CD4-positive, alpha-beta T cell treated with Interleukin-15 for 4 hours (primary cell): ENCODE results near the gene TRIM71.
"Not testable (repeated sequence)": the region's sequence is repeated elsewhere in the genome, so short reads cannot be mapped to it uniquely, and the experiment has no call there.

ENCODE experiments used
- DNase-seq: peaks from one replicate; pipeline ENCODE4 v3.0.0-alpha.2; 2020; ENCODE audit warnings: low spot score

Gene TRIM71

DNA sequence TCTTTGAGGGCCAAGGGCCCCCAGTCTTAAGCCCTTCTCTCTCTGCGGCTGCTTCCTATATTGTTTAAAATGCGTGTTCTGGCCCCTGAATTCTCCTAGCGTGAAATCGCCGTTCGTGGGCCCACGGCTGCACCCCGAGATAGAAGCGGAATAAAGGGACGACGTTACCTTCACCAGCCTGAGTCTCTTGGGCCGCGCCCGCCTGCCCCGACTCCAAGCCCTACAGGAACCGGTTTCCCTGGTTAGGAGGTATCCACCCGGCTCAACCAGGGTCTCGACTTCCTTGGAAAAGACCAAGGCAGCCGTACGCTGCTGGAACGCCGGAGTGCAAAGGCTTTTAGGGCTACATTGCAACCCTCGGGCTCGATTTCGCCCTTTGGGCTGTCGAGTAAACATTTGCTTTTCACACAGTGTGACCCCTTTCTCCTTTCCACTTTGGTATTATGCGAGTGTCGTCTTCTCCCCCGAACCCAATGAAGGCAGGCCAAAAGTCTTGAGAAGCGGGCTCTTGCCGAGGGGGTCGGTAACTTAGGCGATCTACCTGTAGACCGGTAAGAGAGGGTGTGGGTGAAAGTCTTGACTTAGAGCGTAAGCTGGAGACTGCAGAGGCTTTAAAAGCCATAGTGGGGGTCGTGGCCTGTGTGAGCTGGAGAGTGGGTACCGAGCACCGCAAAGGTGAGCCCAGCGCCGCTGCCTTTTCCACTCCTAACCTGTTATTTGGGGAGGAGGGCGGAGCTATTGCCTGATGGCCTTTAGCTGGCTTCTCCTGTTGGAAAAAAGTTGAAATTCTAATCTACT, 2.0 kb downstream of the TRIM71 start:
- no peak for DNase-seq

DNA sequence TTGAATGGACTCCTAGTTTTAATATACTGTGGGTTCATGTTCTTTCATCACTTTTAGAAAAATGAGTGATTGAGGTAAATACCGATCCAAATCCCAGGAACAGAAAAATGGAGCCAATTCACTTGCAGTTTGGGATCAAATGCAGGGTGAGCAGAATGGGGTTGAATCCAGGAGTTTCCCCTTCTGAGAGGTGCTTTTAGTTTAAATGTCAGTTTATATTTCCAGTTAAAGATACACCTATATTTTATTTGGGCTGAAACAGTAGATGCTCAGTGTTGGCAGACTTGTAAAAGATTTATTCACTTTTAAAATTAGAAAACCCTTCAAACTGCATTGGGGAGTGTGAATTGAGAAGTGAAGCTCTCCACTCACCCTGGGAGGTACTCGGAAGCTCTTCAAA, 2.6 kb downstream of the TRIM71 start:
- no peak for DNase-seq

DNA sequence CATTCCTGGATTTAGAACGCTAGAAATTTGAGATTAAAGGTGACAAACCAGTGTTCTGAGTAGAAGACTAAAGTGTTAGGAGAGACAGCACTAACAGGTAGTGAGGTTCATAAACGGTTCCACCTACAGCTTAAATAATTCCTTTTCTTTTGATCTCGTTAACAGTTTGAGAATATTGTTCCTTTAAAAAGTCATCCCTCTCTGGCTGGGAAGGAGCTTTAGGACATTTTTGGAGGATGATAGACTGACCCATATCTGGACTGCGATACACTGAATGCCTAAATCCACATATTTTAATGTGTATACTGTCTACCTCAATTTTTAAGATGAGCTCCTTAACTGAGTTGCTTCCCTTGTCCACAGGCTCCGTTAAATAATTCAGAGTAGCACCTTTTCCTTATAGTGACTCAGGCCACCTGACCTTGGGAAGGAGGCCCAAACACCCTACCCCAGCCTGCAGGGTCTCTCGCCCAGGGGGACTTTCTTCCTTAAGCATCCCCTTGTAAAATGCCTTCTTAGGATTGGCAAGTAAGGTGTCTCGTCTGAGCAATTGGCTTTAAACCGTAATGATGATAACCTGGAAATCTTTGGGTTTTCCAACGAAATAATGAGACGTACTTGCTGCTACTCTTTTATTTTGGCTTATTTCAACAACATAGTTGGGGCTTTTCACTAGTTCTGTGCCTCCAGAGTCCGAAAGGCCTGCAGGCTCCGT, 3.3 kb downstream of the TRIM71 start:
- no peak for DNase-seq

DNA sequence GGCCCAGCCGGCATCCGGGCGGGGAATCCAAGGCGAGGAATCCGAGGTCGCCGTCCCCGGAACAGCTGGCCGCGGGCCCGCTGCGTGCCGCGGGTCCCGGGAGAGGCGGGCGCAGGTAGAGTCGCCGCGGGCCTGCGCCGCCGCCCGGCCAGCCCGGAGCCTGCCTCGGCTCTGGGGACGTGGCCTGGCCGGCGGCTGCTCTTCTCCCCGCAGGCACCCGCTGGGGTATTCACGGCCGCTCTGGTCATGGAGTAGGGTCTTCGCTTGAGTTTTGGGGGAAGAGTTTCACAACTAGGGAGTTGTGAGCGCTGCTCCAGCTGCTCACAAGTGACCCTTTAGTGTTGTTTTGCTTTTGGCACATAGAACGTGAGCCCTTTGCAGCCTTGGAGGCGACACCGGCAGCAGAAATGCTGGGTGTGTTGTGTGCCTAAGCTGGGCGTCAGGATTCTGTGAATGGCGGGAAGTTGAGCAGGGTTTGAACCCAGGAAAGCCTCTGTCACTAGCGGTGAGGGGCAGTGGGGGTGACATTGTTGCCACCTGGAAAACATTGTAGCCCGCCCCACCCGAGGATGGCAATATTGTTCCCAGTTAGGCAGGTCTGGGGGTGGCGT, 4.0 kb downstream of the TRIM71 start:
- DNase-seq = no peak

DNA sequence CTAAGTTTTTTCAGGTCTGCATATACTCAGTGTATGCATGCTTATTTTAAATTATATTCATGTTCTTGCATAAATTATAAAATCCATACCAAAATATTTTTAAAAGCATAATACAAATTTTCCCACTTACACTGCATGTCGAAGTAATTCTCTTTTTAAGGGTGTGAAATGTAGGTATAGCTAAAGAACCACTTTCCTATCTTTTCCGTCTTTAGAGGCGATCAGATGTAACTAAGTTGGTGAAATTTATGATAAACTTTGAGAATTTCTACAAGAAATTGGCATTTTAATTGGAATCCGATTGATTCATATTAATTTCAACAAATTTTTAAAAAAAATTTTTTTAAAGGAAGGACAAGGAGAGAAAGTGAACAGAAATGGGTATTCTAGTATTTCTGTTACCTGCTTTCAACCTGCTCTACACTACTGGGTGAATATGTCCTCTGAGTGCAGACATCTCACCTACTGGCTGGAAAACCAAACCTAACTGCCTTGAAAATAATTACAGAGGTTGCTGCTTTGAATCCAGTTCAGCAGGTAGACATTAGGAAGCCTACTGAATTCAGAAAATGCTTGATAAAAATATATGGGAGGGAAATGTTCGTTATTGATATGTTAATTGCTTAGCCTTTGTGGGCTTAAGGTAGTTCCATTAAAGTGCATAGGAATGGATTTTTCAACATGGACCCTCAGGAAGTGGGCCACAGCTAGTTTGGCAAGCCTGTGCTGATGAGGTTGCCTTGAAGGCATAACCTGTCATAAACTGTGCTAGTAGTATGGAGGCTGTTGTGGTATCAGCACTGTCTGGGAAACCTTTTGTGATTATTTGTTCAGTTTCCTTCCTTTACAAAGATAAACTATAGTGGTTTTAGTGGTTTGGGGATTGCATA, 5.1 kb downstream of the TRIM71 start:
- DNase-seq = no peak

DNA sequence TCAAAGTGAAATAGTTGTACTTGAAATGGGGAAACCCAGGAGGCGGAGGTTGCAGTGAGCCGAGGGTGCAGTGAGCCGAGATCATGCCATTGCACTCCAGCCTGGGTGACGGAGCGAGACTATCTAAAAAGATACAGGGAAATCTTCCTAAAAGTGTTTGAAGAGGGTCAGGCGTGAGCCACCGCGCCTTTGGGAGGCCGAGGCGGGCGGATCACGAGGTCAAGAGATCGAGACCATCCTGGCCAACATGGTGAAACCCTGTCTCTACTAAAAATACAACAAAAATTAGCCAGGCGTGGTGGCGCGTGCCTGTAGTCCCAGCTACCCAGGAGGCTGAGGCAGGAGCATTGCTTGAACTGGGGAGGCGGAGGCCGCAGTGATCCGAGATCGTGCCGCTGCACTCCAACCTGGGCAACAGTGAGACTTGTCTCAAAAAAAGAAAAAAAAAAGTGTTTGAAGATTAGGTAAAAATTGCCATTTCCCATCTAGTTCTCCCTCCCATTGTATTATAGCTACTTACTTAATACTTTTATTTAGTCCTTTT, 5.9 kb downstream of the TRIM71 start:
- DNase-seq = not testable (repeated sequence)

DNA sequence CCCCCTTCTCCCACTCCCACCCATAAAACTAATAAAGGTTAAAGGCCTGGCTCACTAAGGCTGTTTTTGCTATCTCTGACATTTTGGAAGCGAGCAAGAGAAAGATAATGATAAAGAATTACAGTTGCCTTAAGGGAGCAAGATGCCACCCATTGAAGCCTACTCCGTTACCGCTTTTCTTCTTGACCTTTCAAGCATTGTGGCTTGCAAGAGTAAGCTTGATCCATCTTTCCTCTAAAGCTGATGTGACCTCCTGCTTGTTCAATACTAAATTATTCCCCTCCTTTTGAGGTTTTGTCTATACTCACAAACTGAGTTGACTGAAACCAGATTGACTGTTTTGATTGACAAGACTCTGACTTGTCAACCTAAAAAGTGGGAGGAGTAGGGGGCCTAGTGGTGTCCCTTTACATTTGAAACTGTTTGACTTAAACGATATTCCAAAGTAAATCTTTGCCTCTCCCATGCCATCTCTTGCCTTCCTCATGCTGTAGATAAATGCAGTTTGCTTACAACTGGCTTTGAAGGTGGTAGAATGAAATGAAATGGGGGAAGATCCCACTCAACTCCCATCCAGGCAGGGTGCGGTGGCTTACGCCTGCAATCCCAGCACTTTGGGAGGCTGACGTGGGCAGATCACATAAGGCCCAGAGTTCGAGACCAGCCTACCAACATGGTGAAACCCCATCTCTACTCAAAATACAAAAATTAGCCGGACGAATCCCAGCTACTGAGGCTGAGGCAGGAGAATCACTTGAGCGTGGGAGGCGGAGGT, 8.0 kb downstream of the TRIM71 start:
- no peak for DNase-seq

DNA sequence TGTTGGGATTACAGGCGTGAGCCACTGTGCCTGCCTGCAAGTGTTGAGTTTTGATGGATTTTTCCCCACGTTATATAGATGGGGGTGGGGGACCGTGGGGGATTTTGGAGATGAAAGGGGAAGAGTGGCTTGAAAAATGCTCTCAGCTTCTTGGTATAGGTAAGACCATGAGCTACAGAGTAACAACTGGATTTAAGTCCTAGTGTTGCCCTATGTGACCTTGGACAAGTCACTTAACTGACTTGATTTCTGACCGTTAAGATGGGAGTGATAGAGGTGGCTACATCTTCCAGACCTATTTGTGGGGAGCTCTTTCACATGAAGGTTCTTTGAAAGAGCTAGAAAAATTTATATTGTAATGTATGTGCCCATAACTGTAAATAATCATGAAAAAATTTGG, 13.3 kb downstream of the TRIM71 start:
- DNase-seq = no peak

DNA sequence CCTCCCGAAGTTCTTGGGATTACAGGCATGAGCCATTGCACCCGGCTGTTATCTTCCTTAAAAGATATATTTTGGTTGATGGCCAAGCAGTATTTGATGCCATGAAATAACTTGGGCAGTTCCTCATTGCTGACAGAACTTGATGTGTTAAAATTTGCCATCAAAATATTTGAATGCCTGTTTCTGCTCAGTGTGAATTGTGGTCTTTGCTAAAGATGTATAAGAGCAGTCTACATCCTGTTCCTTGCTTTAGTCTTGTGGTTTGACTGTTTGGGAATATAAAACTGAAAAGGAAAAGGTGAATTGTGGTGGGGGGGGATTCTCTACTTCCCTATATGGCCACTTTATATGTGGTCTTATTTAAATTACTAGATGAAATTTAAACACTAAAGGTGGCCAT, 14.0 kb downstream of the TRIM71 start:
- no peak for DNase-seq

DNA sequence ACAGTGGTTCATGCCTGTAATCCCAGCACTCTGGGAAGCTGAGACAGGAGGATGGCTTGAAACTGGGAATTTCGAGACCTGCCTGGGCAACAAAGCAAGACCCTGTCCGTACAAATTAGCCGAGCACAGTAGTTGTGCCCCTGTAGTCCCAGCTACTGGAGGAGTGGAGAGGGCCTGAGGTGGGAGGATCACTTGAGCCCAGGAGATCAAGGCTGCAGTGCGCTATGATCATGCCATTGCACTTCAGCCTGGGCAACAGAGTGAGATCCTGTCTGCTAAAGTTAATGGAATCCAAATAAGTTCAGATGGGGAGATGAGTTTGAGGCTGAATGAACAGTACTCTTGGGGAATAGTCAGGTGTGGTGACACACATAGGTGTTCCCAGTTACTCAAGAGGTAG, 14.4 kb downstream of the TRIM71 start:
- no peak for DNase-seq

DNA sequence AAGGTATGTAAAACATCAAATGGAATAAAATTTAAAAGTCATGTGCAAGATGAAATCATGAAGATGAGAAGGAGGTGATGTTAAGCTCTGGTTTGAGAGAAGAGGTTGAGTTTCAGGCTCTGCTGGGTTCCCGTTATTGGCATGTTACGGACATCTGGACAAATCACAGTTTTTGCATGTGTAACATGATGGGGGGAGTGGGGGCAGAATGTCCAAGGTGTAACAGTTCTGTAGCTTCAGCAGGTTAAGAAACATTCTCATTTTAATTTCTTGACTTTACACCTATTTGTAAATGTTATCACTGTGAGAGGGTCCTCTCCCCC, 17.2 kb downstream of the TRIM71 start:
- DNase-seq = no peak

DNA sequence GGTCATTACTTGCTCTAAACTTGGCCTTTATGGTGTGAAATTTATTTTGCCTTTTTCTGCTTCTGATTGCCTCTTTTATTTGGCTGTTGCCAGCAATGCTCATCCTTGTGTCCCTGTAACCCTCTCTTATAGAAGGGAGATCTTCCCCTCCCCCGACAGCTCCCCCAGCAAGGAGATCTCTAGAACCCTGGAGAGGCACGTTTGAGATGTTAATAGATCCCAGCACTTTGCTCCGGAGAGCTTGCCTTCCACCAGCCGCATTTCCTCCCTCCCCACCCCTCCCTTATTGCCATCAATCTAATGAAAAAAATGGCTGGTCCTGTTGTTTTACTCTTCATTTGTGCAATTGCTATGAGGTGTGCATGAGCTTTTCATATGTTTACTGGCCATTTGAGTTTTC, 18.2 kb downstream of the TRIM71 start:
- DNase-seq = no peak

DNA sequence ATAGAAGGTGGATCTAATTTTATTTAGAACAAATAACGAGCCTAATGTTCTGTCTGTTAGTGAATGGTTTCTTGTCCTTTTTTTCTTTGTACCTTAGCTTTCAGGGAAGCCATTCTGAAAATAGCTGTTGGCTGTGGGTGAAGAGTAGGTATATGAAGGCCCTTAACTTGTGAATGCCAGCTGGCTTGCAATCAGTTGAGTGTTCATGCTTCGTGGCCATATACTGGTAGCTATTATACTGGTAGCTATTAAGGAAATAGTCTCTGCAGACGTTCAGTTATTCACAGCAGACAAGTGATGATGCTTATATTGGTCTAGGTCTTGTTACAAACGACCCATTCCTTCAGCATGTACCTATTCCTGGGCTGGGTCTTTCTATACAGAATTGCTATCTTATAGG, 18.8 kb downstream of the TRIM71 start:
- DNase-seq = no peak

DNA sequence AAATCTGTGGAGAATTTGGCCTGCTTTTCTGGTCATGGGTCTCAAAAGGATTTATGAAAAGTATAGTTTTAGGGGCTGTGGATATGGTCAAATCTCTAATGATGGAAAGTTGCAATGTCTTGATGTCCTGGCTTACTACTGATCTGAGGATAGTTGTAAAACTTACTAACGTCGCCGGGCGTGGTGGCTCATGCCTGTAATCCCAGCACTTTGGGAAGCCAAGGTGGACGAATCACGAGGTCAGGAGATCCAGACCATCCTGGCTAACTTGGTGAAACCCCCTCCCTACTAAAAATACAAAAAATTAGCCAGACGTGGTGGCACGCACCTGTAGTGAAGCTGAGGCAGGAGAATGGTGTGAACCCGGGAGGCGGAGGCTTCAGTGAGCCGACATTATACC, 19.6 kb downstream of the TRIM71 start:
- DNase-seq = no peak

DNA sequence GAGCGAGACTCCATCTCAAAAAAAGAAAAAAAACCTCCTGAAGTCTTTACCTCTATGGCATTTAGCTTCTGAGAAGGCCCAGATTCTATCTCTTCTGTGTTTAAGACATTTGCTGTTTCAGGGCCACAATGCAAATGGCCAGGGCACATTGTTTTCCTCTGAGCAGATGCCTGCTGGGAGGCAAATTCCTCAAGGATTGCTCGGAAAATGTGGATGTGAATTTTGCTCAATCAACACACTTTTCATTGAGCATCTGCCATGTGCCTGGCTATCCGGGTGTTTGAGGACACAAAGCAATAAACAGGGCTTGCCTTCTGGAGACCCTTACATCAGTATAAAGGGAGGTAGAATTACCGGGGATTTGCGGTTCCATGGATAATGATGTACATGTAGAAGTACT, 20.0 kb downstream of the TRIM71 start:
- no peak for DNase-seq

DNA sequence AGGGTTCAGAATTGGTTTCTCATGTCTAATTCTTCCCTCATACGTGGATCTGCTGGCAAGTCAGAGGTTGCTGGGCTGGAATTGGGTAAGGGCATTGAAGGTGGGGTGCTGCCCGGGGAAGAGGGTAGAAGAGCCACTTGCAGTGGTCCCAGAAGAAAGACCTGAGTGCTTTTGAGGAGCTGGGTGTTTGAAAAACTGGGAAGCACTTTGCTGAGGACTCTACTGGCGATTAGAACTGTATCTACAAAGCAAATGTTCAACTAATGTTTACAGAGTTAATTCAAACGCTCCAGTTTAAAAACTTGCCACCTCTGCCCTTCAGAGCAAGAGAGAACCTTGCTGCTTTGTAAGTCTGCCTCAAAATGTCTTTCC, 21.9 kb downstream of the TRIM71 start:
- DNase-seq = no peak

DNA sequence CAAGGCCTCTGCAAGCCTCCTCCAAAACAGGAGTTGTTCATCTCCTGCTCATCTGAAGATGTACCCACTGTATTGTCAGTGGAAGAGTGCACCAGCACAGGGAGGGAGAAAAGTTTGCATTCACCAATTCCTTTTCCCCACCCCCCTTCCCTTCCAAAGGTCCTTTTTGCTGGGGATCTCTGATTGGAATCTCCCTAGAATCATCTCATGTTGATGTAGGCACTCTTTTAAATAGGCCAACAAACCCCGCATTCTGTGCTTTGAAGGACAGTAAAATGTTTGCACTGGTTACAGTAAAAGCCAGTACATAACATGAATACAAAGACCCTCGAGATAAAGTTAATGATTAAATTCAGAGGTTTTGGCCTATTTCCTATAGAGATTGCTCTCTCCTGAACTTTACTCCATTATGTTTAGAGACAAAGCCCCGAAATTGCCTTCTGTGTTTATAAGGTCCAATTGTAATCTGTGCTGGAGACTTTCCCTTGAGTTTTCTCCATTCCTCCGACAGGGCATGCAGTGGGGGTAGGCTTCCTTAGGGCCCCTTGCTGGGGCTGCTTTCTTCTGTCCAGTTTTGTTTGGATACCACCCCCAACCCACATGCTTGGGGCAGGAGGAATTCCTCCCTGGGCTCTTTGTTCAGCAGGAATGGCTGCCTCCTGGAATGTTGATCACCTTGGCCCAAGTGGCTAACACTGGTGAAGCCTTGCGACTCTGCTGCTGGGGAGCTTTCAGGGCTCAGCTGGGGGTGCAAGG, 22.5 kb downstream of the TRIM71 start:
- DNase-seq = no peak

DNA sequence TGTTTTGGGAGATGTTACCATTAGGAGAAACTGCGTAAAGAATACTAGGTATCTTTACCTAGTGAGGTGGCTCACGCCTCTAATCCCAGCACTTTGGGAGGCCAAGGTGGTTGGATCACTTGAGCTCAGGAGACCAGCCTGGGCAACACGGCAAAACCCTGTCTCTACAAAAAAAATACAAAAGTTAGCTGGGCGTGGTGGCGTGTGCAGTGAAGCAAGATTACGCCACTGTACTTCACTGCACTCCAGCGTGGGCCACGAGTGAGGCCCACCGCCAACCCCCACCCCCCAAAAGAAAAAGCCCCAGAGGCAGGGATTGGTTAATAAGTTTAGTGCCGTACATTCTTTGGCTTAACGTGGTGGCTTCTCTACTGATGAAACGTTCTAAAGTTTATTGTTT, 23.5 kb downstream of the TRIM71 start:
- no peak for DNase-seq

DNA sequence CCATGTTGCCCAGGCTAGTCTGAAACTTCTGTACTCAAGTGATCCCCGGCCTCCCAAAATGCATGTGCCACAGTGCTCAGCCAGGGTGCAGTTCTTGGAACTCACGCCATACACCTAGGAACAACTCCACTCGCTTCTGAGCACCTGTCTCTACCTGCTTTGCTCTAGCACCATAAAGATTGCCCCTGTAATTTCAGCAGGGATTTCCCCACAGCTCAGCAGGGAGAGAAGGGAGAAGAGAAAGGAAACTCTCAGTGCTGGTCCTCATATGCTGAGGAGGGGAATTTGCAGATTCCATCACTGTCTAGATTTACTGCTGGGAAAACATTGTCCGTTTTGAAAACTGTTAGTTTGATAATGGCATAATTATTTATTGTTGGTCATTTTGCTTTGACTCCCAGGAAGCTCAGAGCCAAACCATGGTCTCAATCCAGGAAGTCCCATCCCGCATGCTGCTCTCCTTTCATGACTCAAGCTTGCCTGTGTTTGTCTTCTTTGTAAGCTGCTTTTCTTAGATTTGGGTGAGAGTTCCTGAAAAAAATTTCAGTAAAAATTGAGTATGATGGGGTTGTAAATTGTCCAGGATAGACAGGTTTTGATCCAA, 24.2 kb downstream of the TRIM71 start:
- no peak for DNase-seq

DNA sequence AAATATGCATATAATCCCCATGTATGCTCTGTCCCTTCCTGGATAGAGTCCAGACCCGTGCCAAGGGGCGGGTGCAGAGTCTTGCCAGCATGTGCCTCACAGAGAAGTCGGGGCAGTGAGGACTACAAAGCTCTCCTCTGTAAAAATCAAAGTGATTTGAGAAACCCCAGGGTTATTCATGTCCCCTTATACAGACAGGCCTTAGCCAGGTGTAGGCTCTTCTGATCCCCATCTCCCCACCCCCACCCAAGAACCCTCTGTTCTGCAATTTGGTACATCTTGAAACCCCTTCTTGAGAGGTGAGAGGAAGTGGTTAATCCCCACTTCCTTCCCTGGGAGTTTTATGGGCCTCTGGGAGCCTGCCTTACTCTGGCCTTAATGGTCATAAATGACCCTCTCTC, 24.7 kb downstream of the TRIM71 start:
- DNase-seq = no peak
